Sigmoid colon (tissue), 3 donors: ENCODE measurements around the gene SV2B.

Source experiments
- CTCF ChIP-seq, 4 experiments: fragments of 450-650 bp in 3 of 4; fragments of 200-600 bp in 1 of 4; IDR thresholded peaks; one replicate each; pipeline ENCODE4 v1.5.1; 2016 to 2019; ENCODE audit warnings: antibody characterized with exemption in 4 of 4, mild to moderate bottlenecking in 3 of 4, moderate library complexity in 2 of 4
- POLR2A ChIP-seq, 2 donors: fragments of 450-650 bp; IDR thresholded peaks; one replicate each; pipeline ENCODE4 v1.6.1; 2016; ENCODE audit warnings: antibody characterized with exemption in 2 of 2, mild to moderate bottlenecking in 2 of 2, moderate library complexity in 2 of 2

DNA sequence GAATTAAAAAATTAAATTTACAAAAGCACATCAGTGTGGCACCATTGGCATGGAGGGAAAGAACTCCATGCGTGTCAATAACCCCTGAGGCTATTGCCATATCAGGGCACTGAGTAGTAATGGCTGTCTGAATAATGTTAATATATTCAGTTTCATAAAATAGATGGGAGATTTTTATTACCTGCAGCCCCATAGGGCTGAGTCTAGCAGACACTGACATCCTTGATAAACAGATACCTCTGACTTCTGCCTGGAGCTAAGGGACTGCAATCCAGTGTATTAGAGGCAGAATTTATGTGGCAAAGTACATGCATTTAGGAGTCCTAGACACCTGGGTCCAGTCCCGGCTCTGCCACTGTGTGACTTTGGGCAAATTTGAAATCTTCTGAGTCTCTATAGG, 38.8 kb upstream of the SV2B start:
- TF ChIP-seq CTCF (IDR thresholded peaks at IDR 0.05) (no peak), POLR2A (IDR thresholded peaks at IDR 0.05) (no peak)
